Stimulated activated CD8-positive, alpha-beta memory T cell treated with anti-CD3 and anti-CD28 coated beads, Interleukin-15, amount 100 ng/mL, for 48 hours (primary cell): Measurements from ENCODE around the gene TP53TG3C.
"Not testable (repeated sequence)": the region's sequence is repeated elsewhere in the genome, so short reads cannot be mapped to it uniquely, and the experiment has no call there.

Source experiments
- DNase-seq, 2 donors: peaks; one replicate each; pipeline ENCODE4 v3.0.0-alpha.2; 2020; ENCODE audit warnings: low read depth in 2 of 2

Gene TP53TG3C

GRCh38 chr16:33193926-33194325 lies at the start of gene TP53TG3C:
TSS of gene TP53TG3C (plus strand) at chr16:33194226. CDS start at chr16:33194294, 68 bp downstream.
- not testable (repeated sequence) for DNase-seq
